Testis (tissue), 2 donors: ENCODE data around the gene DUSP3.

Experiments
- CTCF ChIP-seq, 3 experiments: fragments of 450-650 bp in 2 of 3; fragments of 200-600 bp in 1 of 3; sonication (generic) in 1 of 3; IDR thresholded peaks; one replicate each; pipeline ENCODE4 v1.5.1; 2016 to 2019; ENCODE audit warnings: antibody characterized with exemption in 3 of 3, mild to moderate bottlenecking in 2 of 3, moderate library complexity in 1 of 3
- POLR2A ChIP-seq: fragments of 450-650 bp; IDR thresholded peaks from one replicate; pipeline ENCODE4 v1.6.1; 2017; ENCODE audit warnings: antibody characterized with exemption, mild to moderate bottlenecking, moderate library complexity

- TF ChIP-seq POLR2A (no peak), CTCF (IDR thresholded peaks at IDR 0.05) (no peak)
These were observed 55.7 kb downstream of the DUSP3 start for GRCh38 chr17:43722870-43723665.
